Measurements from ENCODE around the gene JUP.

DNA sequence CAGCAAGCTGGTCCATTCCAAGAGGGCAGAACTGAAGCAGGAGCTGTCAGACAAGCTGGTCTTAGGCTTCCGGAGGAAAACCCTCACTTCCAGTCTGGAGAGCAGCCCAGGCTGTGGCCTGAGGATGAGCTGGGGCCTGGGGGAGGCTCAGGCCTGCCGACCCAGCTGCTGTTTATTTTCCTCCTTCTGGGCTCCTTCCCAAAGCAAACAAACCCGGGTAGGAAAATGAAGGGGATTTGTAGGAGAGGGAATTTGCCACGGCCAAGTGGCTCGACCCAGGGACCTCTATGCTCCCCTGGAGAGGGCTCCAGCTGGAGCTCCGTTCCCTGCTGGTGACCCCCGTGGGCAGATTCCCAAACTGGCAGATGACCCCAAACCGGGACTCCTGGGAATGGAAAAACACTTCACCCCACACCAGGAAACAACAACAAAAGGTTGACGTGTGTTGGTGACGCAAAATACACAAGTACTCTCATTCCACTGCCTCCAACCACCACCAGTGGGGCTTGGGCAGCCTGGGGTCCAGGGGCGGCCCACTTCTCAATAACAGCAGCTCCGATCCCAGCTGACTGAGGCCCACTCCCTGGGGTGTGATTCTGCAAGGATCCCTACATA is 8.8 kb downstream of the JUP start:
- TF ChIP-seq, protein P1, sequence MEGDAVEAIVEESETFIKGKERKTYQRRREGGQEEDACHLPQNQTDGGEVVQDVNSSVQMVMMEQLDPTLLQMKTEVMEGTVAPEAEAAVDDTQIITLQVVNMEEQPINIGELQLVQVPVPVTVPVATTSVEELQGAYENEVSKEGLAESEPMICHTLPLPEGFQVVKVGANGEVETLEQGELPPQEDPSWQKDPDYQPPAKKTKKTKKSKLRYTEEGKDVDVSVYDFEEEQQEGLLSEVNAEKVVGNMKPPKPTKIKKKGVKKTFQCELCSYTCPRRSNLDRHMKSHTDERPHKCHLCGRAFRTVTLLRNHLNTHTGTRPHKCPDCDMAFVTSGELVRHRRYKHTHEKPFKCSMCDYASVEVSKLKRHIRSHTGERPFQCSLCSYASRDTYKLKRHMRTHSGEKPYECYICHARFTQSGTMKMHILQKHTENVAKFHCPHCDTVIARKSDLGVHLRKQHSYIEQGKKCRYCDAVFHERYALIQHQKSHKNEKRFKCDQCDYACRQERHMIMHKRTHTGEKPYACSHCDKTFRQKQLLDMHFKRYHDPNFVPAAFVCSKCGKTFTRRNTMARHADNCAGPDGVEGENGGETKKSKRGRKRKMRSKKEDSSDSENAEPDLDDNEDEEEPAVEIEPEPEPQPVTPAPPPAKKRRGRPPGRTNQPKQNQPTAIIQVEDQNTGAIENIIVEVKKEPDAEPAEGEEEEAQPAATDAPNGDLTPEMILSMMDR (conservative IDR thresholded peaks at IDR 0.05; ENCODE audit: low read depth, low read length), result no peak
- TF ChIP-seq EZH2 (IDR thresholded peaks at IDR 0.05; ENCODE audit: low read length, unreplicated experiment), result no peak
- no peak for TF ChIP-seq EZH2phosphoT487 (IDR thresholded peaks at IDR 0.05; ENCODE audit: borderline replicate concordance, low read length)
